ENCODE data around the gene COL27A1.

COL27A1 gene

DNA sequence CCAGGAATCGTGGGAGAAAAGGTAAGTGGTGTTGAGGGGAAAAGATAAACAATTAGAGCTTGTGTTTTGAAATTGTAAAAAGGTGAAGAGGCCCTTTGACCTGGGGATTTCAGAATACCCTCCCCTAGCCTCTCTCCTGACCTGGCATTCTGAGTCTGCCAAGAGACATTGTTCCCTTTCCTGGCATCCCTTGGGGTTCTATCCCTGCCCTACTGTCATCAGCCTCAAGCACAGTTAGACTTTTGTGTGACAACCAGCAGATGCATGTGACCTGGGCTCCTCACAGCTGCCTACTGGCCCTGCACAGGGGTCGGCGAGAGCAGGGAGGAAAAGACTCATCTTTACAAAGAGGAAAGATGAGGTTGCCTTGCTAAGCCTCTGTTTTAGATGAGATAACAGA, 95.3 kb downstream of the COL27A1 start:
- no peak for DNase-seq

- DNase-seq = no peak
Observed at GRCh38 chr9:114252394-114252793, 97.1 kb downstream of the COL27A1 start.

- no peak for DNase-seq
Observed at GRCh38 chr9:114256827-114257328, 101.5 kb downstream of the COL27A1 start.

DNA sequence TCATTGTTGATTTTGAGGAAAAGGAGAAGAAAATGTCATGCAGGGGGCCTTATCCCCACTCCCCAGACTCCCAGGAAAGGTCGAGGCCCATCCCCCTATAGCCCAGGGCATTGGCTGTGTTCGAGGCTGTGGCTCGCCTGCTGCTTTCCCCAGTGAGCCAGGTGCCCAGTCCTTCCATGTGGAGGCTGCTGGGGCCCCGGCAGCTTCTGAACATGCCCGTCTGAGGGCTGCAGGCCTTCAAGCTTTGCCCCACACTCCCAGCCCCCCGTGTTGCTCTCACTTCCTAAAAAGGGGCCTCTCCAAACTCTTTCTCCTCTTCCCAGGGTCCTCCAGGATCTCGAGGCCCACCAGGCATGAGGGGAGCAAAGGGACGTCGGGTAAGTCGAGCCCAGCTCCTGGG, 102.9 kb downstream of the COL27A1 start:
- no peak for DNase-seq

GRCh38 chr9:114258866-114259797, 103.8 kb downstream of the COL27A1 start:
- DNase-seq = no peak

- no peak for DNase-seq
Observed at GRCh38 chr9:114259798-114260523, 104.6 kb downstream of the COL27A1 start.

GRCh38 chr9:114261026-114261425, 105.7 kb downstream of the COL27A1 start:
- no peak for DNase-seq

GRCh38 chr9:114261987-114262386, 106.7 kb downstream of the COL27A1 start:
- DNase-seq = no peak

- no peak for DNase-seq
Observed at GRCh38 chr9:114263853-114264510, 108.6 kb downstream of the COL27A1 start.

GRCh38 chr9:114264806-114265550, 109.6 kb downstream of the COL27A1 start:
- DNase-seq = no peak

DNA sequence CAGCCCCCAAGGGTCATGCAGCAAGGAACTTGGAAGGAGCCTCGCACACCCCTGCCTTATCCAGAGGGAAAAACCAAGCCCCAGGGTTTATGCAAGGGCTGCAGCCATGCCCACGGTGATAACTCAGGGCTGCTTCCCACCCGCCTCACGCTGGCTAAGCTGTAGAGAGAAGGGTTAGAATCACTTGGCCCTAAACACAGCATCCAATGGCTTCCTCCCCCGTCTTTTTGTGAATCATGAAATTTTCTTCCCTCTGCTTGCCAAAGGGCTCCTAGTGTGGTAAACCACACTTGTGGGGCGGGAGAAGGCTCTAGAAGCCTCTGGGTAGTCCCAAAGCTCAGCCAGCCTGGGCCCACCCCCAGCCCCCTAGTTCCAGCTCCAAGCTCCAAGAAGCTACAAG, 111.6 kb downstream of the COL27A1 start:
- no peak for DNase-seq

- DNase-seq = no peak
Observed at GRCh38 chr9:114269023-114269422, 113.7 kb downstream of the COL27A1 start.

- DNase-seq = no peak
Observed at GRCh38 chr9:114270120-114270975, 115.0 kb downstream of the COL27A1 start.

GRCh38 chr9:114271556-114272510, 116.5 kb downstream of the COL27A1 start:
- no peak for DNase-seq

DNA sequence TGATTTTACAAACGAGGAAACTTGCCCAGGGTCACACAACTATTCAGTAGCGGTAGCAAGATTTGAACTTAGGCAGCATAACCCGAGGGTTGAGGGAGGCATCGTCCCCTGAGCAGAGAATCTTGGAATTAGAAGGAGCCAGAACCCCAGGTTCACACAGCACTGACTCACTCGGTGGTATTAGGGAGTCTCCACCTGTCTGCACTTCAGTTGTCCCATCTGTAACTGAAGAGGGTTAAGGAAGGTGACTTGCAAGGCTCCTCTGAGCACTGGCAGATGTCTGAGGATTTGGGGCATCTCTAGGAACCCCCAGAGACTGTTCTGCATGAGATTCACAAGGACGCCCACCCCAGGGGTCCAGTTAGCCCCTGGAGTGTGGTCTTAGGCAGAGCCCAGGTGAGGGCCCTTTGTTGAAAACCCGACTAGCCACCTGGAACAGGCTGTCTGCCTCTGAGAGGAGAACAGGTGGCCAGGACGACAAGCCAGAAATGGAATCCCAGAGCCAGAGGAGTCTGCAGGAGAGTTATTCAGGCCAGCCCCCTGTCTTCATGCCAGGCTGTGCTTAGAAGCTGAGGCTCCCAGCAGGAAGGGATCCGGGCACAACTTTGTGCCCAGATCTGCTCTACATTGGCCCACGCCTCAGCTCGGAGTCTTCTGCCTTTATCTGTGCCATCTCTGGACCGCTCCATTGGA, 117.5 kb downstream of the COL27A1 start:
- no peak for DNase-seq

- DNase-seq = no peak
Observed at GRCh38 chr9:114273461-114273881, 118.1 kb downstream of the COL27A1 start.

- no peak for DNase-seq
Observed at GRCh38 chr9:114274217-114274616, 118.9 kb downstream of the COL27A1 start.

- no peak for DNase-seq
Observed at GRCh38 chr9:114275246-114276004, 120.1 kb downstream of the COL27A1 start.
